ENCODE measurements around the gene TTYH1. TPM values are rescaled to one million over a fixed set of nuclear protein-coding genes. Genes with fewer than 3 reads are reported as not detected.

Gene TTYH1
- total and polyA plus RNA-seq, 9 of the 15 experiments (the other 6 are each of a cell fraction or from before 2014, with no cell fraction given), result 0.08 TPM; not detected in 8

DNA sequence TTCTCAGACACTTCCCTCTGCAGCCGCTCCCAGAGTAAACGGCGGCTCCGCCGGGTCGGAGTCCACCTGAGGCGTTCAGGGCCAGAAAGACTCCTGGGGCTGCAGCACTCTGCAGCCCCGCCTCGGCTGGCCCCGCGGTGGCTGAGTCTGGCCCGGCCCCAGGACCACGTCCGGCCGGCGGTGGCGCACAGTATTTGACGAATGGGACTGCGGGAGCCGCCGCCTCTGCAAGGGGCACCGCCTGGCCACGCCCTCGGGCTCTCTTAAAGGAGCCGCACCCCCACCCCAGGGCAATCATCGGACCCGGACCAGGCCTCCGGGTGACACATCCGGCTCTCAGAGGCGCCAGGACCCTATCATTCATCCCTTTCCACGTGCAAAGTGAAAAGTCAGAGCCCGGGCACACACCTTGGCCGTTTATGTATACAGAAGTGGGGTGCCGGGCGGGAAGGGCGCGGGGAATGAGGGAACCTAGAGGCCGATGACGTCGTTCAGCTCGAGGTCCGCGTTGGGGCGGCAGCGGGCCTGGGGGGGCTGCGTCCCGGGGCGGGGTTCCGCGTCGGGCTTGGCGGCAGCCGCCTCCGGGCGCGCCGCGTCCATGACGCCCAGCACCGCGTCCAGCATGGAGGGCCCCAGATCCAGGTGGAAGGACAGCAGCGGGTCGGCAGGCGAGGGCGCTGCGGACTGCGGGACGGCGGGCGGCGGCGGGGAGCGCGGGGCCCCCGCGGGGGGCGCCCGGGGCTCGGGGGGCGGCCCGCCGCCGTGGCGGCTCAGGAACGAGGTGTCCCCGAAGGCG is 49.6 kb downstream of the TTYH1 start (continued):
- TF ChIP-seq HMGN3 (IDR thresholded peaks at IDR 0.05; ENCODE audit: borderline replicate concordance, extremely low read depth, insufficient read length, low read depth, low read length), result peak; percentile 48
- TF ChIP-seq ZNF134 (CRISPR knock-in tag; conservative IDR thresholded peaks at IDR 0.05), result no peak
- TF ChIP-seq NONO (IDR thresholded peaks at IDR 0.05; ENCODE audit: low read depth in 2 of 2, low read length in 1 of 2), result no peak; a peak in 1 of 4 replicates
- TF ChIP-seq KDM5B (IDR thresholded peaks at IDR 0.05; ENCODE audit: insufficient replicate concordance, low read depth, low read length), result peak; percentile 55
- TF ChIP-seq, protein P1, sequence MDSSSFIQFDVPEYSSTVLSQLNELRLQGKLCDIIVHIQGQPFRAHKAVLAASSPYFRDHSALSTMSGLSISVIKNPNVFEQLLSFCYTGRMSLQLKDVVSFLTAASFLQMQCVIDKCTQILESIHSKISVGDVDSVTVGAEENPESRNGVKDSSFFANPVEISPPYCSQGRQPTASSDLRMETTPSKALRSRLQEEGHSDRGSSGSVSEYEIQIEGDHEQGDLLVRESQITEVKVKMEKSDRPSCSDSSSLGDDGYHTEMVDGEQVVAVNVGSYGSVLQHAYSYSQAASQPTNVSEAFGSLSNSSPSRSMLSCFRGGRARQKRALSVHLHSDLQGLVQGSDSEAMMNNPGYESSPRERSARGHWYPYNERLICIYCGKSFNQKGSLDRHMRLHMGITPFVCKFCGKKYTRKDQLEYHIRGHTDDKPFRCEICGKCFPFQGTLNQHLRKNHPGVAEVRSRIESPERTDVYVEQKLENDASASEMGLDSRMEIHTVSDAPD (CRISPR knock-in tag; IDR thresholded peaks at IDR 0.05), result no peak
- TF ChIP-seq COPS2 (conservative IDR thresholded peaks at IDR 0.05), result no peak
- TF ChIP-seq, protein P2, sequence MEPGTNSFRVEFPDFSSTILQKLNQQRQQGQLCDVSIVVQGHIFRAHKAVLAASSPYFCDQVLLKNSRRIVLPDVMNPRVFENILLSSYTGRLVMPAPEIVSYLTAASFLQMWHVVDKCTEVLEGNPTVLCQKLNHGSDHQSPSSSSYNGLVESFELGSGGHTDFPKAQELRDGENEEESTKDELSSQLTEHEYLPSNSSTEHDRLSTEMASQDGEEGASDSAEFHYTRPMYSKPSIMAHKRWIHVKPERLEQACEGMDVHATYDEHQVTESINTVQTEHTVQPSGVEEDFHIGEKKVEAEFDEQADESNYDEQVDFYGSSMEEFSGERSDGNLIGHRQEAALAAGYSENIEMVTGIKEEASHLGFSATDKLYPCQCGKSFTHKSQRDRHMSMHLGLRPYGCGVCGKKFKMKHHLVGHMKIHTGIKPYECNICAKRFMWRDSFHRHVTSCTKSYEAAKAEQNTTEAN (CRISPR knock-in tag; IDR thresholded peaks at IDR 0.05), result no peak
- TF ChIP-seq, protein P3, sequence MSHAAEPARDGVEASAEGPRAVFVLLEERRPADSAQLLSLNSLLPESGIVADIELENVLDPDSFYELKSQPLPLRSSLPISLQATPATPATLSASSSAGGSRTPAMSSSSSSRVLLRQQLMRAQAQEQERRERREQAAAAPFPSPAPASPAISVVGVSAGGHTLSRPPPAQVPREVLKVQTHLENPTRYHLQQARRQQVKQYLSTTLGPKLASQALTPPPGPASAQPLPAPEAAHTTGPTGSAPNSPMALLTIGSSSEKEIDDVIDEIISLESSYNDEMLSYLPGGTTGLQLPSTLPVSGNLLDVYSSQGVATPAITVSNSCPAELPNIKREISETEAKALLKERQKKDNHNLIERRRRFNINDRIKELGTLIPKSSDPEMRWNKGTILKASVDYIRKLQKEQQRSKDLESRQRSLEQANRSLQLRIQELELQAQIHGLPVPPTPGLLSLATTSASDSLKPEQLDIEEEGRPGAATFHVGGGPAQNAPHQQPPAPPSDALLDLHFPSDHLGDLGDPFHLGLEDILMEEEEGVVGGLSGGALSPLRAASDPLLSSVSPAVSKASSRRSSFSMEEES (CRISPR knock-in tag; IDR thresholded peaks at IDR 0.05), result no peak
- no peak for TF ChIP-seq MTA2 (IDR thresholded peaks at IDR 0.05; ENCODE audit: low read depth)
- TF ChIP-seq KLF6 (CRISPR knock-in tag; IDR thresholded peaks at IDR 0.05; ENCODE audit: borderline replicate concordance), result no peak
- TF ChIP-seq GABPB1 (CRISPR knock-in tag; IDR thresholded peaks at IDR 0.05), result peak; percentile 85; the same call in 1 of the 2 replicates
- no peak for TF ChIP-seq MCM3 (IDR thresholded peaks at IDR 0.05)
- TF ChIP-seq POLR3G (IDR thresholded peaks at IDR 0.05; ENCODE audit: extremely low read depth, insufficient read length, insufficient replicate concordance), result no peak
- peak; percentile 73 for TF ChIP-seq PCBP1 (IDR thresholded peaks at IDR 0.05; ENCODE audit: low read depth, low read length, poor library complexity, severe bottlenecking)
- no peak for TF ChIP-seq ZC3H8 (IDR thresholded peaks at IDR 0.05)
- TF ChIP-seq NBN (IDR thresholded peaks at IDR 0.05; ENCODE audit: low read depth), result peak; percentile 49; the same call in 1 of the 2 replicates
- no peak for TF ChIP-seq NFE2L1 (tag; IDR thresholded peaks at IDR 0.05; ENCODE audit: borderline replicate concordance, low read depth)
- peak; percentile 74 for TF ChIP-seq NFIC (IDR thresholded peaks at IDR 0.05)
- TF ChIP-seq ZNF143 (CRISPR knock-in tag; IDR thresholded peaks at IDR 0.05), result no peak
- TF ChIP-seq HDGF (IDR thresholded peaks at IDR 0.05), result no peak
- TF ChIP-seq ZNF764 (CRISPR knock-in tag; IDR thresholded peaks at IDR 0.05; ENCODE audit: low read depth), result no peak
- no peak for TF ChIP-seq MED1 (CRISPR knock-in tag; IDR thresholded peaks at IDR 0.05; ENCODE audit: borderline replicate concordance)
- TF ChIP-seq SETDB1 (IDR thresholded peaks at IDR 0.05; ENCODE audit: low read length), result no peak
- TF ChIP-seq SMARCB1 (IDR thresholded peaks at IDR 0.05; ENCODE audit: insufficient read length, low read depth), result no peak
- TF ChIP-seq IRF2 (CRISPR knock-in tag; IDR thresholded peaks at IDR 0.05), result no peak
- TF ChIP-seq CXXC5 (CRISPR knock-in tag; IDR thresholded peaks at IDR 0.05), result peak; percentile 85
- TF ChIP-seq FOXJ2 (tag; IDR thresholded peaks at IDR 0.05), result no peak

Measured in K562 (cell line).